ENCODE measurements around the gene IKZF5.

IKZF5 gene

DNA sequence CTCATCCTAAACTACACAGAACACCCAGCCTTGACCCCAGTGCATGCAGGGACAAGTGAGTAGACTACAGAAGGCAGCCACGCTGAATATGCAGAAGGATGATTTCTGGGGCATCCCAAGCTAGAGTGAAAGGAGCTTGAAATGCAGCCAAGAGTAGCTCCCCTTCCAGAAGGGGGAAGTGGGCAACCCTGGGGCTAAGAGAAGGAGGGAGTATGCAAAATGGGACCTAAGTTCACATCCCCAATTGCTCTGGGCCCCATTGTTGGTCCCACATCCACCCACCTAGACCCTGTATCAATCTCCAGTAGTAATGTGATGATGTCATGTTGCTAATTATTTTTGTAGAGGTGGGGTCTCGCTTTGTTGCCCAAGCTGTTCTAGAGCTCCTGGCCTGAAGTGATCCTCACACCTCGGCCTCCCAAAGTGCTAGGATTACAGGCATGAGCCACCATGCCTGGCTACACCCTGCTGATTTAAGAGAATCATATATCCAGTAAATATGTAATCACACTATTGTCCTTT is 34.0 kb downstream of the IKZF5 start:
- DNase-seq: no peak

DNA sequence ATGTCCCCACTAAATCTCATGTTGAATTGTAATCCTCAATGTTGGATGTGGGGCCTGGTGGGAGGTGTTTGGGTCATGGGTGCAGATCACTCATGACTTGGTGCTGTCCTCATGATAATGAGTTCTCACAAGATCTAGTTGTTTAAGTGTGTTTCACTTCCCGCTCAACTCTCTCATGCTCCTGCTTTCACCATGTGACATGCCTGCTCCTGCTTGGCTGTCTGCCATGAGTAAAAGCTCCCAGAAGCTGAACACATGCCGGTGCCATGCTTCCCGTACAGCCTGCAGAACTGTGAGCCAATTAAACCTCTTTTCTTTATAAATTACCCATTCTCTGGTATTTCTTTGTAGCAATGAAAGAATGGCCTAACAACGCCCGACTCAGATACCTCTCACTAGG is 34.6 kb downstream of the IKZF5 start:
- no peak for DNase-seq

DNA sequence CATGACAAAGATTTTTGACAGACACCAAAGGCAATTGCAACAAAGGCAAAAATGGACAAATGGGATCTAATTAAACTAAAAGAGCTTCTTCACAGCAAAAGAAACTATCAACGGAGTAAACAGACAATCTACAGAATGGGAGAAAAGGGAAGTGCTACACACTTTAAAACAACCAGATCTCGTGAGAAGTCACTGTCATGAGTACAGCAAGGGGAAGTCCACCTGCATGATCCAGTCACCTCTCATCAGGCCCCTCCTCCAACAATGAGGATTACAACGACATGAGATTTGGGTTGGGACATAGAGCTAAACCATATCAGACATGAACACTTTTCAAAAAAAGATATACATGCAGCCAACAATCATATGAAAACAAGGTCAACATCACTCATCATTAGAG is 39.9 kb downstream of the IKZF5 start:
- DNase-seq: no peak

DNA sequence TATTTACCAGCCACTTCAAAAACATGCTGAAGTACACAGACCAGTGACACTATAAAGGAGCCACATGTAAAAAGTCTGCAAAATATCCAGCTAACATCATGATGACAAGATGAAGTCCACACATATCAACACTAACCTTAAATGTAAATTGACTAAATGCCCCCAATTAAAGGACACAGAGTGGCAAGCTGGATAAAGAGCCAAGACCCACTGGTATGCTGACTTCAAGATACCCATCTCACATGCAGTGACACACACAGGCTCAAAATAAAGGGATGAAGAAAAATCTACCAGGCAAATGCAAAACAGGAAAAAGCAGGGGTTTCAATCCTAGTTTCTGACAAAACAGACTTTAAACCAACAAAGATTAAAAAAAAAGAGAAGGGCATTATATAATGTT is 41.7 kb downstream of the IKZF5 start:
- DNase-seq: no peak

DNA sequence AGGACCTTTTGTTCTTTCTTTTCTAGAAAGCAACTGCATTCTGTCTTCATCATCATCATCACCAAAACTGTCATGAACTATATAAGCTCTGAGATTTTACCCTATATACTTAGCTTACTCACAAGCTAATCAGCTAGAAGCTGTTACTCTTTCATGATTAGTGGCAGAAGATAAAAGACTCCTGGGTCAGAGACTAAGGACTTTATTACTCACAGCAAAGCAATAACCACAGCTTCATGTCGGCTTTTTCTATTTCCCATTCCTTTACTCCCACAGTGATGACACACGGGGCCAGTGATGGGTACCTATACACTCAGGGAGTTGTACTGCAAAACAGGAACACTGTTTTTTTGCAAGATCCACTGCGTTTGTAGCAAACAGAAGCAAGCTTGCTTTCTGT is 46.2 kb downstream of the IKZF5 start:
- no peak for DNase-seq

DNA sequence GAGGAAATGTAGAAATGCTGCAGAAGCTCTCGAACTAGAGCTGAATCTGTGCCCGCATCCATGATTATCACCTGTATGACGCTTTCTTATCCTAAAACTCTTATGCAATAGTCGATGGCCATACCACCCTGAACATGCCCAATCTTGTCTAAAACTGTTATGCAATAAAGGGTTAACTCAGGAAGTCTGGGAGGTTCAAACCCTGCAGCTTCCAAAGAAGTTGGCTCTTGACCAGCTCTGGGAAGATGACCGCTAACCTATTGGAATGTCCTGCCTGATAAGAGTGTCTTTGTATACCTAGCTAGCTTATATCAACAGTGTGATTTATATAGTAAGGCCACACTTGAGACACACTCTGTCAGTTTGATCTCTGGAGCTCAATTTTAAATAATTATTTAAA is 51.1 kb downstream of the IKZF5 start:
- no peak for DNase-seq

DNA sequence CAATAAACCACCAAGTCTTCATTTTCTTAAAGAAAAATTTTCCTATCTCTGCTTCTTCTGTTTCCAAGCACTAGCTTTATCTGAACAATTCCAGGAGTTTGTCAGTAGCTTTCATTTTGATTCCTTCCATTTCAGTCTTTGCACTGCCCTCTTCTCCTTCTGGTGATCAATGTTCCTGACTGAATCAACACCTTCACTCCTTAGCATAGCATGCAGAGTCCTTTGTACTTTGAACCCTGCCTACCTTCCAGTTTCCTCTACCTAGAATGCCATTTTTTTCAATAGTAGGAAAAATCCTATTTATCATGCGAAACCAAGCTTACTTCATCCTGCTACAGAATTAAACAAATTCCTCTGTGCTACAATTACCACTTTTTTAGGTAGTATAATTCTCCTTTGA is 52.7 kb downstream of the IKZF5 start:
- no peak for DNase-seq

DNA sequence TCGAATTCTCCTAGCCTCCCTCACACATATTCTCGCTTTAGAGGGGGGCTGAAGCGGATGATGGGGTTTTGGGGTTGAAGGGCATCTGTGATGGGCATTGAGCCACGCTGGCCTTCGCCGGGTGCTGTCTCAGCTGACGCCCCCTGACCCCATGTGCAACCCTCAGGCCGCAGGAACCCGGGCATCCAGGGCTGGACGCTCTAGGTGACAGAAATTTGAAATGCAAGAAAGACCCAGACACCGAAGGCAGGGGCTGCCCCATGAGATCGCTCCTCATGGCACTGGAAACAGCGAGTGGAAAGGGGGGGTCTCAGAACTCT is 53.9 kb downstream of the IKZF5 start:
- no peak for DNase-seq

DNA sequence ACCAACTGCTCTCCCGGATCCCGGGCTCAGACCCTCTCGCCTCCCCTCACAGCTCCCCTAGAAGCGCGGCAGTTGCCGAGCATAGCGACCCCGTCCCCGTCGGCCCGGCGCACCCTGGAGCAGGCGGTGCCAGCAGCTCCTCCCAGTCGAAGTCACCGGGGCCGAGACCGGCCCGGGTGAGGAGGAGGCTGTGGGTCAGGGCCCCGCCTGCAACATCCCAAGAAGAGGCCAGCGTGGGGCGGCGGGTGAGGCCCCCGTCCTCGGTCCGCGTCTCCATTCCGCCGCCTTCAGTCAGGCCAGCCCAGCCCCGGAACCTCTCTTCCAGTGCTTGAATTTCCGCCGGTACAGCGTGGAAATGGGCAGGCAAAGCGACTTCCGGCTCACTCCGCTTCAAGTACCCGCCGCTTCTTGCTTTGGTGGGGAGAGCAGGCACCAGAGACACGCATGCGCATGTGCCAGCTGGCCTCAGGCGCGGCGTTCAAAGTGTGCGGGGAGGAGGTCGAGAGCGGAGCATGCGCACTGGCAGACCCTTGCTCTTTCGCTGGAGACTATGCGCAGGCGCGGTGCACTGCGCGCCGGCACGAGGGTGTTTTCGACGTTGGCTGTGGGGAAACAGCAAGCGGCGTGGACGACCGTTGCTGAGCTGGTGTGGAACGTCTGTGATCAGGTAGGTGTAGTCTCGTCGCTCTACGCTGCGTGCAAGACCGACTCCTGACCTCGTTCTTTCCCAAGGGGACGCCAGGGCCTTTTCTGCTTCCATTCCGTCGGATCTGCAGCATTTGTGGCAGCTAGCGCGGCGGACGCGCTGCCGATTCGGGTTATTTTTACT is 54.5 kb downstream of the IKZF5 start, which contains the start of gene C10orf88:
Gene C10orf88, minus strand, starts transcription at position 326 of the 829 bp plus-strand sequence. Its CDS starts 49 bp downstream, at position 277.
- peak; percentile 95 to 97 for DNase-seq

DNA sequence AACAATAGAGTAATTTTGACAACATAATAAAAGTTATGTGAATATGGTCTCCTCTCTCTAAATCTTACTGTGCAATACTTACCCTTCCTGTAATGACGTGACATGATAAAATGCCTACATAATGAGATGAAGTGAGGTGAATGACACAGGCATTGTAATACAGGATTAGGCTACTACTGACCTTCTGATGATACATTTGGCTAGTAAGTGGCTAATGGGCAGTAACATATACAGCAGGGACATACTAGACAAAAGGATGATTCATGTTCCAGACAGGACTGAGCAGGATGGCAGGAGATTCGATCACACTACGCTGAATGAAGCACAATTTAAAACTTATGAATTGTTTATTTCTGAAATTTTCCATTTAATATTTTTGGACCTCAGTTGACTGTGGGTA is 59.3 kb downstream of the IKZF5 start:
- DNase-seq: no peak

Measured in activated T-cell treated with anti-CD3 and anti-CD28 coated beads, Interleukin-2, amount 50 U/mL, for 48 hours (primary cell).